GM12873 (cell line): ENCODE data around the gene CGB3.

Experiments used
- TF ChIP-seq, protein P1 (sequence below): IDR thresholded peaks from 2 replicates; pipeline ENCODE4 v1.5.1; 2012; ENCODE audit warnings: low read depth, mild to moderate bottlenecking, moderate library complexity, low read length, control low read depth; ENCODE audit not compliant: insufficient read depth; ENCODE audit errors: missing control alignments

CGB3 gene

GRCh38 chr19:49014870-49015255, 9.3 kb downstream of the CGB3 start:
- TF ChIP-seq, protein P1, sequence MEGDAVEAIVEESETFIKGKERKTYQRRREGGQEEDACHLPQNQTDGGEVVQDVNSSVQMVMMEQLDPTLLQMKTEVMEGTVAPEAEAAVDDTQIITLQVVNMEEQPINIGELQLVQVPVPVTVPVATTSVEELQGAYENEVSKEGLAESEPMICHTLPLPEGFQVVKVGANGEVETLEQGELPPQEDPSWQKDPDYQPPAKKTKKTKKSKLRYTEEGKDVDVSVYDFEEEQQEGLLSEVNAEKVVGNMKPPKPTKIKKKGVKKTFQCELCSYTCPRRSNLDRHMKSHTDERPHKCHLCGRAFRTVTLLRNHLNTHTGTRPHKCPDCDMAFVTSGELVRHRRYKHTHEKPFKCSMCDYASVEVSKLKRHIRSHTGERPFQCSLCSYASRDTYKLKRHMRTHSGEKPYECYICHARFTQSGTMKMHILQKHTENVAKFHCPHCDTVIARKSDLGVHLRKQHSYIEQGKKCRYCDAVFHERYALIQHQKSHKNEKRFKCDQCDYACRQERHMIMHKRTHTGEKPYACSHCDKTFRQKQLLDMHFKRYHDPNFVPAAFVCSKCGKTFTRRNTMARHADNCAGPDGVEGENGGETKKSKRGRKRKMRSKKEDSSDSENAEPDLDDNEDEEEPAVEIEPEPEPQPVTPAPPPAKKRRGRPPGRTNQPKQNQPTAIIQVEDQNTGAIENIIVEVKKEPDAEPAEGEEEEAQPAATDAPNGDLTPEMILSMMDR, result no peak

GRCh38 chr19:49014123-49014869, 9.8 kb downstream of the CGB3 start:
- TF ChIP-seq, protein P1, result no peak

GRCh38 chr19:49011194-49011593, 12.9 kb downstream of the CGB3 start:
- TF ChIP-seq, protein P1, result no peak

GRCh38 chr19:49010453-49010852, 13.7 kb downstream of the CGB3 start:
- TF ChIP-seq, protein P1, result no peak

DNA sequence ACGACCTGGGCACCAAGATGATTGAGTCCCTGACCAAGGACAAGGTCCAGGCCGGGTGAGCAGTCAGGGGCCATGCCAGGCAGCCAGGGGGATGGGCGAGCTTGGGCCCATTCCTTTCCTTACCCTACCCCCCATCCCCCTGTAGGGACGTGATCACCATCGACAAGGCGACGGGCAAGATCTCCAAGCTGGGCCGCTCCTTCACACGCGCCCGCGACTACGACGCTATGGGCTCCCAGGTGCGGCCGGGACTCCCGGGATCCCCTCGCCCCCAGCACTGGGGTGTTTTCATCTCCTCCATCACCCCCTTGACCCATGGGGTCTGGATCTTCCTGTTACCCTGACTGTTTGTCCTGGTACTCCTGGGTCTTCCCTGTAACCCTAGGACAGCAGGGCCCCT, 14.3 kb downstream of the CGB3 start:
- TF ChIP-seq, protein P1, result no peak

- TF ChIP-seq, protein P1, result no peak
Measured at GRCh38 chr19:49006905-49007304, 17.2 kb downstream of the CGB3 start.

DNA sequence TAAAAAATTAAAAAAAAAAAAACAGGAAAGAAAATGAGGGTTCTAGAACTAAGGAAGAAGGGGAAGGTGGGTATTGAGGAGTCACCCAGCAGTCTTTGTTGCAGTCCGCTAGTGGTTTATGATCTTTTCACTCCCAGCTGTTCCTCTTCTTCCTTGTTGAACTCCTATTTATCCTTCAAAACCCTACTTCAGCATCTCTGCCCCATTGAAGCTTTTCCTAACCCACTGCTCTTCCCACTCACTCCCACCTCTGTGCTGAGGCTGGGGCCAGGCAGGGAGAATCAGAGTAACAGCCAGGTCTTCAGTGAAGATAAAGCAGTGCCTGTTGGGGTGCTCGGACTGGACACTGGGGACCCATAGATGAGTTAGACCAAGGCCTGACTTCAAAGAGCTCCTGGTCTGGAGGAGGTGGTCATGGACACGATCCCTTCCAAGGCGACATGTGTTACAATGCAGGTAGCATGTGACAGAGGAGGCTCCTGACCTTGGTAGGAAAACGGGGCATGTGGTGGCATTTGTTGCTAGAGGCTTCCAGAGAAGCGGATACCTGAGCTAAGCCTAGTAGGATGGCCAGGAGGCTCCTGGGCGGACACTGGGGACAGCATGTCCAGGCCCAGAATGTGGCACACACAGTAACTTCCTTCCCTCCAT, 19.0 kb downstream of the CGB3 start:
- TF ChIP-seq, protein P1, result no peak
